Upper lobe of right lung (tissue), 1 donor: ENCODE measurements around the gene RAD51B. TPM values are rescaled to one million over a fixed set of nuclear protein-coding genes. Genes with fewer than 3 reads are reported as not detected.
"Not testable (repeated sequence)": the region's sequence is repeated elsewhere in the genome, so short reads cannot be mapped to it uniquely, and the experiment has no call there.

Experiments
- ATAC-seq: fragments of 200-7000 bp; cut with Tn5 transposase; one replicate; pipeline ENCODE4 v1.9.1; 2020; ENCODE audit warnings: mild to moderate bottlenecking, moderate library complexity
- DNase-seq: peaks from one replicate; pipeline ENCODE4 v3.0.0-alpha.2; 2020
- H3K27ac ChIP-seq: fragments of 200-600 bp; one replicate; pipeline ENCODE4 v1.8.0; 2022
- H3K27me3 ChIP-seq: fragments of 200-600 bp; one replicate; pipeline ENCODE4 v1.8.0; 2022; ENCODE audit warnings: mild to moderate bottlenecking
- H3K36me3 ChIP-seq: fragments of 200-600 bp; one replicate; pipeline ENCODE4 v1.8.0; 2022
- H3K4me1 ChIP-seq: fragments of 200-600 bp; one replicate; pipeline ENCODE4 v1.8.0; 2022
- H3K4me3 ChIP-seq: fragments of 200-600 bp; one replicate; pipeline ENCODE4 v1.8.0; 2022; ENCODE audit warnings: mild to moderate bottlenecking
- H3K9me3 ChIP-seq: fragments of 200-600 bp; one replicate; pipeline ENCODE4 v1.8.0; 2022
- intact Hi-C: fragments of 100-400 bp; cut with DNase I; formaldehyde crosslinking; loops from one replicate; pipeline ENCODE4 v1.11.0; 2022
- total RNA-seq: library from RNA; stranded (reverse); fragmentation: NEBNext Ultra II Directional; extraction: Animal tissue kit (Norgen Biotek cat#: 25700); gene quantifications from one replicate; pipeline ENCODE4 v1.2.1, GENCODE V29; 2021
- TF ChIP-seq, protein P1 (sequence below): fragments of 200-600 bp; IDR thresholded peaks from one replicate; pipeline ENCODE4 v1.8.0; 2022; ENCODE audit warnings: antibody characterized with exemption
- donor health status: DM: no; HTN: yes; CAD: no; lungs with severe emphysema.

Gene RAD51B
- total RNA-seq, 1 donor from 2014 or later, result 11.5 TPM

DNA sequence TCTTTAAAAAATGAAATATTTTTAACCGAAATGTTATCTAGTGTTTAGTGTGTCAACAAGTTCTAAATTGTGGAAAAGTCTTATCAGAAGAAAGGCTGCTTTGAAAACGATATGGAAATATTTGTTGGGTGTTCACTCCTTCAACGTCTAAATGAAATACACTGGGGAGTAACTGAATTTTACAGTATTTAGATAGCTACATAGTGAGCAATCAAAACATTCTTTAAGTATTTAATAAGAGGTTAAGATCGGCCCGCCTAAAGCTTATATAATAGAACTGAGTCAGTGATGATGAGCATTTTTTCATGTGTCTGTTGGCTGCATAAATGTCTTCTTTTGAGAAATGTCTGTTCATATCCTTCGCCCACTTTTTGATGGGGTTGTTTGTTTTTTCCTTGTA is 228.3 kb downstream of the RAD51B start:
- TF ChIP-seq, protein P1, sequence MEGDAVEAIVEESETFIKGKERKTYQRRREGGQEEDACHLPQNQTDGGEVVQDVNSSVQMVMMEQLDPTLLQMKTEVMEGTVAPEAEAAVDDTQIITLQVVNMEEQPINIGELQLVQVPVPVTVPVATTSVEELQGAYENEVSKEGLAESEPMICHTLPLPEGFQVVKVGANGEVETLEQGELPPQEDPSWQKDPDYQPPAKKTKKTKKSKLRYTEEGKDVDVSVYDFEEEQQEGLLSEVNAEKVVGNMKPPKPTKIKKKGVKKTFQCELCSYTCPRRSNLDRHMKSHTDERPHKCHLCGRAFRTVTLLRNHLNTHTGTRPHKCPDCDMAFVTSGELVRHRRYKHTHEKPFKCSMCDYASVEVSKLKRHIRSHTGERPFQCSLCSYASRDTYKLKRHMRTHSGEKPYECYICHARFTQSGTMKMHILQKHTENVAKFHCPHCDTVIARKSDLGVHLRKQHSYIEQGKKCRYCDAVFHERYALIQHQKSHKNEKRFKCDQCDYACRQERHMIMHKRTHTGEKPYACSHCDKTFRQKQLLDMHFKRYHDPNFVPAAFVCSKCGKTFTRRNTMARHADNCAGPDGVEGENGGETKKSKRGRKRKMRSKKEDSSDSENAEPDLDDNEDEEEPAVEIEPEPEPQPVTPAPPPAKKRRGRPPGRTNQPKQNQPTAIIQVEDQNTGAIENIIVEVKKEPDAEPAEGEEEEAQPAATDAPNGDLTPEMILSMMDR, result no peak
- intact Hi-C loops, result no loop called here
- no peaks in the 10 kb centered on the region for H3K36me3 ChIP-seq
- no peaks in the 10 kb centered on the region for H3K27me3 ChIP-seq
- ATAC-seq, result no peak
- no peak for DNase-seq
- H3K9me3 ChIP-seq, result no peaks in the 10 kb centered on the region
- no peak overlapping the region for H3K27ac ChIP-seq
- H3K4me1 ChIP-seq, result no peaks in the 10 kb centered on the region
- no peak overlapping the region for H3K4me3 ChIP-seq

DNA sequence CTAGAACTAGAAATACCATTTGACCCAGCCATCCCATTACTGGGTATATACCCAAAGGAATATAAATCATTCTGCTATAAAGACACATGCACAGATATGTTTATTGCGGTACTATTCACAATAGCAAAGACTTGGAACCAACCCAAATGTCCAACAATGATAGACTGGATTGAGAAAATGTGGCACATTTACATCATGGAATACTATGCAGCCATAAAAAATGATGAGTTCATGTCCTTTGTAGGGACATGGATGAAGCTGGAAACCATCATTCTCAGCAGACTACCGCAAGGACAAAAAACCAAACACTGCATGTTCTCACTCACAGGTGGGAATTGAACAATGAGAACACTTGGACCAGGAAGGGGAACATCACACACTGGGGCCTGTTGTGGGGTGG is 229.2 kb downstream of the RAD51B start:
- intact Hi-C loops, result not testable (repeated sequence)

DNA sequence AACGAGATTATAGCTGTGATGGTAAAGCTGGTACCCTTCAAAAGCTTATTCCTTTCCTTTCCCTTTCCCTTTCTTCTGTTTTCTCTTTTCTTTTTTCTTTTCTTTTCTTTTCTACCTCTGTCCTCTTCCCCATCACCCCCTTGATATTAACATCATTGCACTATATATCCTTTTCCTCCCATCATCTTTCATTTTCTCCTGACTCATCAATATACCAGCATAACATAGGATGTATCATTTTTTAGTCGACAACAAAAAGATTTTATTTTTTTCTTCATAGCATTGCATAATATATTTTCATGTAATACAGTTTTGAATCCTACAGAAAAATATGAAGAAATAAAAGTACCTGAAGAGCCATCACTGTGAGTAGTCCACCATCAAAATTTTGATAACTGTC is 230.6 kb downstream of the RAD51B start:
- ATAC-seq (no peak), DNase-seq (no peak)
- no peaks in the 10 kb centered on the region for H3K9me3 ChIP-seq
- no peaks in the 10 kb centered on the region for H3K4me1 ChIP-seq
- H3K36me3 ChIP-seq, result no peaks in the 10 kb centered on the region
- no peaks in the 10 kb centered on the region for H3K27me3 ChIP-seq
- intact Hi-C loops, result no loop called here
- TF ChIP-seq, protein P1, result no peak
- H3K4me3 ChIP-seq, result no peak overlapping the region
- no peak overlapping the region for H3K27ac ChIP-seq

More for the DNA sequence above, 229.2 kb downstream of the RAD51B start:
- not testable (repeated sequence) for H3K9me3 ChIP-seq, ATAC-seq, H3K4me1 ChIP-seq, DNase-seq, H3K27me3 ChIP-seq, H3K4me3 ChIP-seq, H3K27ac ChIP-seq, H3K36me3 ChIP-seq

DNA sequence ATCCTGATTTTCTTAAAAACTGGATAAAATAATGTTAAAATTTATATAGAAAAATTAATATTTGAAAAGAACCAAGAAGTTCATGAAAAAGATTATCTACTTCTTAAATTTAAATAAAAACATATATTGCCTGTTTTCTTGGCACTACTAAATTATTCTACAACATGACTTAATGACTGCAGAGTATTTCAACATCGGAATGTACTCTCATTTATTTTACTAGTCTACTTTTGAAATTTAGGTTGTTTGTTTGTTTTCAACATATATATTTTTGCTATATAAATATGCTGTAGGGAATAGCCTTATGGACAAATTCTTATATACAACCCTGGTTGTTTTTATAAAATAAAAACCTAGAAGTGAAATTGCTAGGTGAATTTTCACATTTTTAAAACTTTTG is 231.6 kb downstream of the RAD51B start:
- DNase-seq (no peak), ATAC-seq (no peak)
- intact Hi-C loops, result no loop called here
- H3K27me3 ChIP-seq, result no peaks in the 10 kb centered on the region
- no peak overlapping the region for H3K27ac ChIP-seq
- no peaks in the 10 kb centered on the region for H3K9me3 ChIP-seq
- no peak overlapping the region for H3K4me3 ChIP-seq
- no peaks in the 10 kb centered on the region for H3K4me1 ChIP-seq
- H3K36me3 ChIP-seq, result no peaks in the 10 kb centered on the region
- TF ChIP-seq, protein P1, result no peak

DNA sequence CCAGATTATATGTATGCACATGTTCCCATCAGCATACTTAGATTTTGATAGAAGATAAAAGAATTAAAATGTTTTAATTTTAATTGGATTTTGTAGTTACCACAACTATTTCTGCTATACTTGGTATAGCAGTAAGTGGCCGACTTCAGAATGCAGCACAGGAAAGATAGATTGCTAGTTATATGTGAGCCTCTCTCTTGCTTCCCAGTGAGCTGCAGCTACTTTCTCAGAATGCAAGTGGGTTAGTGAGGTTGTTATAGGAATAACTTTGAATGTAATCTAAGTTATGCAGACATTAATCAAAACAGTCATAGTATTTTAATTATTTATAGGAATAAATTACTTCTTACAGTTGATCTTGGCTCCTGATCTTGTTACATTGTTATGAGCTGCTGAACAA is 240.6 kb downstream of the RAD51B start:
- Histone ChIP-seq H3K27me3 (no peaks in the 10 kb centered on the region), H3K36me3 (no peaks in the 10 kb centered on the region), H3K9me3 (peaks cover 9% of the 10 kb centered on the region), H3K4me1 (no peaks in the 10 kb centered on the region), H3K4me3 (no peak overlapping the region), H3K27ac (no peak overlapping the region)
- TF ChIP-seq, protein P1, result no peak
- DNase-seq (no peak), ATAC-seq (no peak)
- intact Hi-C loops, result no loop called here

DNA sequence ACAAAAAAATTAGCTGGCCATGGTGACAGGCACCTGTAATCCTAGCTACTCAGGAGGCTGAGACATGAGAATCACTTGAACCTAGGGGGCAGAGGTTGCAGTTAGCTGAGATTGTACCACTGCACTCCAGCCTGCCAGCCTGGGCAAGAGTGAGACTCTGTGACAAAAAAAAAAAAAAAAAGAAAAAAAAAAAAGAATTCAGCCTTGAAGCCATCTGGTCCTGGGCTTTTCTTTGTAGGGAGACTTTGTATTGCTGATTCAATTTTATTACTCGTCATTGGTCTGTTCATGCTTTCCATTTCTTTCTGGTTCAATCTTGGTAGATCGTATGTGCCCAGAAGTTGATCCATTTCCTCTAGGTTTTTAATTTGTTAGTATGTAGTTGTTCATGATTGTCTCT is 243.1 kb downstream of the RAD51B start:
- no peaks in the 10 kb centered on the region for H3K4me1 ChIP-seq
- peaks cover 9% of the 10 kb centered on the region for H3K9me3 ChIP-seq
- H3K27ac ChIP-seq, result no peak overlapping the region
- no peaks in the 10 kb centered on the region for H3K36me3 ChIP-seq
- no peaks in the 10 kb centered on the region for H3K27me3 ChIP-seq
- intact Hi-C loops, result no loop called here
- ATAC-seq (no peak), DNase-seq (no peak)
- TF ChIP-seq, protein P1, result no peak
- H3K4me3 ChIP-seq, result no peak overlapping the region
